ENCODE data around the gene LAMA3. TPM values are rescaled to one million over a fixed set of nuclear protein-coding genes. Genes with fewer than 3 reads are reported as not detected.

LAMA3 gene
- total RNA-seq, 1 donor from 2014 or later: 3.5 TPM

- Histone ChIP-seq H3K9me3 (replicated peaks) (no peaks in the 10 kb centered on the region), H3K36me3 (no peaks in the 10 kb centered on the region), H3K4me3 (no peak overlapping the region), H3K27me3 (ENCODE audit: low read depth) (no peaks in the 10 kb centered on the region), H3K4me1 (peaks cover 10% of the 10 kb centered on the region), H3K27ac (replicated peaks) (no peak overlapping the region)
- intact Hi-C loops (cut with micrococcal nuclease): no loop called here
- DNase-seq: no peak
- TF ChIP-seq, protein P1, sequence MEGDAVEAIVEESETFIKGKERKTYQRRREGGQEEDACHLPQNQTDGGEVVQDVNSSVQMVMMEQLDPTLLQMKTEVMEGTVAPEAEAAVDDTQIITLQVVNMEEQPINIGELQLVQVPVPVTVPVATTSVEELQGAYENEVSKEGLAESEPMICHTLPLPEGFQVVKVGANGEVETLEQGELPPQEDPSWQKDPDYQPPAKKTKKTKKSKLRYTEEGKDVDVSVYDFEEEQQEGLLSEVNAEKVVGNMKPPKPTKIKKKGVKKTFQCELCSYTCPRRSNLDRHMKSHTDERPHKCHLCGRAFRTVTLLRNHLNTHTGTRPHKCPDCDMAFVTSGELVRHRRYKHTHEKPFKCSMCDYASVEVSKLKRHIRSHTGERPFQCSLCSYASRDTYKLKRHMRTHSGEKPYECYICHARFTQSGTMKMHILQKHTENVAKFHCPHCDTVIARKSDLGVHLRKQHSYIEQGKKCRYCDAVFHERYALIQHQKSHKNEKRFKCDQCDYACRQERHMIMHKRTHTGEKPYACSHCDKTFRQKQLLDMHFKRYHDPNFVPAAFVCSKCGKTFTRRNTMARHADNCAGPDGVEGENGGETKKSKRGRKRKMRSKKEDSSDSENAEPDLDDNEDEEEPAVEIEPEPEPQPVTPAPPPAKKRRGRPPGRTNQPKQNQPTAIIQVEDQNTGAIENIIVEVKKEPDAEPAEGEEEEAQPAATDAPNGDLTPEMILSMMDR (IDR thresholded peaks at IDR 0.05; ENCODE audit: borderline replicate concordance): no peak
These were observed 143.7 kb downstream of the LAMA3 start for GRCh38 chr18:23832911-23833310.

- Histone ChIP-seq H3K4me1 (peaks cover 18% of the 10 kb centered on the region), H3K27me3 (ENCODE audit: low read depth) (no peaks in the 10 kb centered on the region), H3K9me3 (replicated peaks) (no peaks in the 10 kb centered on the region), H3K36me3 (no peaks in the 10 kb centered on the region), H3K27ac (replicated peaks) (no peak overlapping the region), H3K4me3 (no peak overlapping the region)
- TF ChIP-seq, protein P1 (IDR thresholded peaks at IDR 0.05; ENCODE audit: borderline replicate concordance): no peak
- no peak for DNase-seq
- intact Hi-C loops (cut with micrococcal nuclease): no loop called here
These were observed 144.5 kb downstream of the LAMA3 start for GRCh38 chr18:23833714-23834113.

GRCh38 chr18:23835091-23835490, 145.8 kb downstream of the LAMA3 start:
- H3K4me3 ChIP-seq: no peak overlapping the region
- no peaks in the 10 kb centered on the region for H3K27me3 ChIP-seq (ENCODE audit: low read depth)
- H3K36me3 ChIP-seq: peaks cover 5% of the 10 kb centered on the region
- intact Hi-C loops (cut with micrococcal nuclease): no loop called here
- TF ChIP-seq, protein P1 (IDR thresholded peaks at IDR 0.05; ENCODE audit: borderline replicate concordance): no peak
- no peak overlapping the region for H3K27ac ChIP-seq (replicated peaks)
- H3K4me1 ChIP-seq: peaks cover 24% of the 10 kb centered on the region
- H3K9me3 ChIP-seq (replicated peaks): no peaks in the 10 kb centered on the region
- no peak for DNase-seq

DNA sequence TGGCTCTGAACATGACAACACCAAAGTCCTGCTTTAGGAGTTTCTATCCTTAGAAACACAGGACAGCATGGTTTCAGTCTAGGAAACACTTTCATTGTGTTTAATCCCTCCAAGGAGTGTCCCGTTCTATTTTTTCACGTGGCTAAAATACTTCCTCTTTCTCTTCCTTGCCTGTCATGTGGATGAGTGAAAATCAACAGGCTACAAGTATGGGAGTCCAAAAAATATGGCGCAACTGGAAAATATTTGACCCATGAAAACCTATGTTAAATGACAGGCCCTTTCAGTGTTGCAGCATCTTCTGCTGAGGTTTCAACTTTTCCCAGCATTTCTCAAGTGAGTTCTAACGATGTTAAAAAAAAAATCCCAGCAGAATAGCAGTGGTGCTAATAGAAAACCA, 146.3 kb downstream of the LAMA3 start:
- H3K36me3 ChIP-seq: peaks cover 5% of the 10 kb centered on the region
- H3K27ac ChIP-seq (replicated peaks): no peak overlapping the region
- intact Hi-C loops (cut with micrococcal nuclease): no loop called here
- no peak for DNase-seq
- H3K4me1 ChIP-seq: peaks cover 24% of the 10 kb centered on the region
- no peak overlapping the region for H3K4me3 ChIP-seq
- H3K9me3 ChIP-seq (replicated peaks): no peaks in the 10 kb centered on the region
- H3K27me3 ChIP-seq (ENCODE audit: low read depth): no peaks in the 10 kb centered on the region
- TF ChIP-seq, protein P1 (IDR thresholded peaks at IDR 0.05; ENCODE audit: borderline replicate concordance): no peak

DNA sequence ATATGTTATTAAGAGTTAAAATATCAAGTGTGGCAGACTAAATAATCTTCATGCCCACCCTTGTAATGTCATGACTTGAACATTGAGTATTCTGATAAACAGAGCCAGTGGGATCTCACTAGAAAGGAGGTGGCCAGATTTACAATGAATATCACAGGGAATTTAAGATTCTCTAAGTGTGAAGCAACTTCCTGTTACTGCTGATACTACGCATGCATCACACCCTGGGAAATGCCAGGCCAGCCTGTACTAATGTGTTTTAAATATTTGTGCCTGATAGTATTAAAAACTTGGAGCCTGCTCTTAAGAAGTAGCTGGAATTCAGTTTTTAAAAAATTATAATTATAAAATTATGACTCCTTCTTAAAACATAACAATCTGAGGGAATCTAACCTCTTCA, 148.3 kb downstream of the LAMA3 start:
- H3K27ac ChIP-seq (replicated peaks): peak overlapping the region; percentile 65
- H3K9me3 ChIP-seq (replicated peaks): no peaks in the 10 kb centered on the region
- peak; percentile 31 for DNase-seq
- intact Hi-C loops (cut with micrococcal nuclease): no loop called here
- H3K4me1 ChIP-seq: peaks cover 24% of the 10 kb centered on the region
- H3K27me3 ChIP-seq (ENCODE audit: low read depth): no peaks in the 10 kb centered on the region
- no peak overlapping the region for H3K4me3 ChIP-seq
- TF ChIP-seq, protein P1 (IDR thresholded peaks at IDR 0.05; ENCODE audit: borderline replicate concordance): no peak
- H3K36me3 ChIP-seq: peaks cover 9% of the 10 kb centered on the region

DNA sequence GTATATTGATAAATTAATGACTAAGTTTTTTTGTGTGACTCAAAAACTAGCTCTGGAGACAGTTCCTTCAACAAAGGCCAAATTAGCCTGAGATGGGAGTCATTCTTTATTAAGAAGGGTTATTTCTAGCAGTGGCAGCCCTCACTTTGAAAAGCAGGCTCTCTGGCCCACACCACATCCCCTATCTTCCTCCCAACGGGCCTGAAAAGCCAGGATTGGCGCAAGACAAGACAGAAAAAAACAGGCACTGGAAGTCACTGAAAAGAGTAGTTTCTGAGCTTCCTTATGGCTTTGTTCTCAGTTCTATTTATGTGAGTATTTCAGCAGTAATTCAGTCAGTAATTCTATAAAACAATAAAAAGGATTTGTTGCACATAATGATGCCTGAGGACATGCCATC, 149.0 kb downstream of the LAMA3 start:
- Histone ChIP-seq H3K4me1 (peaks cover 24% of the 10 kb centered on the region), H3K27me3 (ENCODE audit: low read depth) (no peaks in the 10 kb centered on the region), H3K27ac (replicated peaks) (peak overlapping the region; percentile 65), H3K36me3 (peaks cover 15% of the 10 kb centered on the region), H3K4me3 (no peak overlapping the region), H3K9me3 (replicated peaks) (no peaks in the 10 kb centered on the region)
- TF ChIP-seq, protein P1 (IDR thresholded peaks at IDR 0.05; ENCODE audit: borderline replicate concordance): no peak
- no peak for DNase-seq
- intact Hi-C loops (cut with micrococcal nuclease): no loop called here
